ENCODE data around the gene IRF7.

DNA sequence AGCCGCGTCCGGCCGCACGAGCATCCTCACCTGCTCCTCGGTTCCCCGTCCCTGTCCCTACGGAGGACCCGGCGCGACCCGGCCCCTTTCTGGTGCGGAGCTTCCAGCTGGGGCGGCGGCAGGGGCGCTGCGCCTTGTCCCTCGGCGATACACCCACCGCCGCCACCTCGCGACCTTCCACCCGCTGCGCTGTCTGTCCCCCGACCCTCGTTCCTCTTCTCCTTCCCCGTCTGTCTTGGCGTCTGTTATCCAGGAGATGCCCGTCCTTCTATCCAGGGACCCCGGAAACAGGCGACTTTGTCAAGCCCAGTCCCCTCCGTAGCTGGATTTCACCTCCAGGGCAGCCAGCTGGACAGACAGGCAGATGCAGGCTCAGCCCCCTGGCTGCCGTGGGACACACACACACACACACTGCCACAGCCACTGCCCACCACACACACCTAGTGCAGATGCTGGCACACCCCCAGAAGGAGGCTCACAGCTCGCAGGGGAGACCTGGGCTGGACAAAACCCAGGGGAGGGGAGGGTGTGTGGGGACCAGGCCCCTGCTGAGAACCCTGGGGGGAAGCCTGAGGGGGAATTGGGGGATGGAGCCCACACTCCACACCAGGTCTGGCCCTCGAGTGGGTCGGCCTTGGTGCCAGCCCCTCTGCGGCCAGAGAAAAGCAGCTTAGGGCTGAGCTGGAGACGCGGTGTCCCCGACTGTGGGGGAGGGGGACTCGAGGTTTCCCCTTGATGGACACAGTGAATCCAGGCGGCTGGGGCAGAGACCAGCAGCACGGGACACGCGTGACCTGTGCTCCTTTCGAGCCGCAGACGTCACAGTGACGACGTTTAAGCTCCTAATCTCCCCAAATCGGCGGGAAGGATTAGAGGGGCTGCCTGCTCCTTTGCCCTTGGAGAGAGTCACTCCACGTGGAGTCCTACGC is 22.1 kb upstream of the IRF7 start:
- no peak for TF ChIP-seq POLR2A (IDR thresholded peaks at IDR 0.05)
- TF ChIP-seq, protein P1, sequence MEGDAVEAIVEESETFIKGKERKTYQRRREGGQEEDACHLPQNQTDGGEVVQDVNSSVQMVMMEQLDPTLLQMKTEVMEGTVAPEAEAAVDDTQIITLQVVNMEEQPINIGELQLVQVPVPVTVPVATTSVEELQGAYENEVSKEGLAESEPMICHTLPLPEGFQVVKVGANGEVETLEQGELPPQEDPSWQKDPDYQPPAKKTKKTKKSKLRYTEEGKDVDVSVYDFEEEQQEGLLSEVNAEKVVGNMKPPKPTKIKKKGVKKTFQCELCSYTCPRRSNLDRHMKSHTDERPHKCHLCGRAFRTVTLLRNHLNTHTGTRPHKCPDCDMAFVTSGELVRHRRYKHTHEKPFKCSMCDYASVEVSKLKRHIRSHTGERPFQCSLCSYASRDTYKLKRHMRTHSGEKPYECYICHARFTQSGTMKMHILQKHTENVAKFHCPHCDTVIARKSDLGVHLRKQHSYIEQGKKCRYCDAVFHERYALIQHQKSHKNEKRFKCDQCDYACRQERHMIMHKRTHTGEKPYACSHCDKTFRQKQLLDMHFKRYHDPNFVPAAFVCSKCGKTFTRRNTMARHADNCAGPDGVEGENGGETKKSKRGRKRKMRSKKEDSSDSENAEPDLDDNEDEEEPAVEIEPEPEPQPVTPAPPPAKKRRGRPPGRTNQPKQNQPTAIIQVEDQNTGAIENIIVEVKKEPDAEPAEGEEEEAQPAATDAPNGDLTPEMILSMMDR (IDR thresholded peaks at IDR 0.05), result no peak

Data from heart left ventricle (tissue), 13 donors.